Esophagus squamous epithelium (tissue), 4 donors: ENCODE data around the gene BPIFB3.

ENCODE experiments used
- CTCF ChIP-seq, 6 experiments: fragments of 450-650 bp in 4 of 6; fragments of 200-600 bp in 2 of 6; sonication (generic) in 2 of 6; IDR thresholded peaks; one replicate each; pipeline ENCODE4 v1.5.1; 2016 to 2019; ENCODE audit warnings: antibody characterized with exemption in 6 of 6, mild to moderate bottlenecking in 4 of 6, moderate library complexity in 4 of 6
- POLR2A ChIP-seq, 4 donors: fragments of 450-650 bp; IDR thresholded peaks; one replicate each; pipeline ENCODE4 v1.6.1; 2017; ENCODE audit warnings: antibody characterized with exemption in 4 of 4, mild to moderate bottlenecking in 4 of 4, moderate library complexity in 3 of 4

GRCh38 chr20:33071198-33071597 lies 17.5 kb downstream of the BPIFB3 start:
- TF ChIP-seq CTCF (IDR thresholded peaks at IDR 0.05), result no peak
- TF ChIP-seq POLR2A (IDR thresholded peaks at IDR 0.05), result no peak
